HCT116 (cell line): ENCODE results near the gene HIVEP3.

Experiments used
- ATF3 ChIP-seq: IDR thresholded peaks from 2 replicates; pipeline ENCODE4 v1.6.1; 2012
- EGR1 ChIP-seq: IDR thresholded peaks from 2 replicates; pipeline ENCODE4 v1.6.1; 2012; ENCODE audit warnings: low read depth
- RAD21 ChIP-seq: IDR thresholded peaks from 2 replicates; pipeline ENCODE4 v1.6.1; 2012; ENCODE audit warnings: low read depth, mild to moderate bottlenecking
- TCF7L2 ChIP-seq: IDR thresholded peaks from 2 replicates; pipeline ENCODE4 v1.7.0; 2011; ENCODE audit warnings: borderline replicate concordance, inconsistent platforms; ENCODE audit not compliant: insufficient read depth, insufficient read length; ENCODE audit errors: extremely low read depth
- ZNF274 ChIP-seq: fragments of 200-500 bp; sonication (Bioruptor generic); IDR thresholded peaks from 2 replicates; pipeline ENCODE4 v1.6.1; 2014; ENCODE audit warnings: mild to moderate bottlenecking, low read depth, low read length, inconsistent platforms
- TF ChIP-seq, protein P1 (sequence below), 3 experiments: fragments of 200-600 bp in 1 of 3; sonication (generic) in 1 of 3; IDR thresholded peaks in 2 of 3; conservative IDR thresholded peaks in 1 of 3; 2 replicates each; pipeline ENCODE4 v1.5.1; 2012 to 2017; ENCODE audit warnings: low read depth in 2 of 3, low read length in 2 of 3, antibody characterized with exemption in 1 of 3, borderline replicate concordance in 1 of 3, control low read depth in 1 of 3, mild to moderate bottlenecking in 1 of 3, mixed read lengths in 1 of 3, mixed run types in 1 of 3, moderate library complexity in 1 of 3; ENCODE audit not compliant: insufficient read depth in 1 of 3
- TF ChIP-seq, protein P2 (sequence below): IDR thresholded peaks from 2 replicates; pipeline ENCODE4 v1.6.1; 2011; ENCODE audit warnings: mild to moderate bottlenecking, low read length, moderate library complexity; ENCODE audit not compliant: insufficient replicate concordance; ENCODE audit errors: extremely low read depth
- TF ChIP-seq, protein P3 (sequence below): IDR thresholded peaks from 2 replicates; pipeline ENCODE4 v1.6.1; 2012

- TF ChIP-seq, protein P1, sequence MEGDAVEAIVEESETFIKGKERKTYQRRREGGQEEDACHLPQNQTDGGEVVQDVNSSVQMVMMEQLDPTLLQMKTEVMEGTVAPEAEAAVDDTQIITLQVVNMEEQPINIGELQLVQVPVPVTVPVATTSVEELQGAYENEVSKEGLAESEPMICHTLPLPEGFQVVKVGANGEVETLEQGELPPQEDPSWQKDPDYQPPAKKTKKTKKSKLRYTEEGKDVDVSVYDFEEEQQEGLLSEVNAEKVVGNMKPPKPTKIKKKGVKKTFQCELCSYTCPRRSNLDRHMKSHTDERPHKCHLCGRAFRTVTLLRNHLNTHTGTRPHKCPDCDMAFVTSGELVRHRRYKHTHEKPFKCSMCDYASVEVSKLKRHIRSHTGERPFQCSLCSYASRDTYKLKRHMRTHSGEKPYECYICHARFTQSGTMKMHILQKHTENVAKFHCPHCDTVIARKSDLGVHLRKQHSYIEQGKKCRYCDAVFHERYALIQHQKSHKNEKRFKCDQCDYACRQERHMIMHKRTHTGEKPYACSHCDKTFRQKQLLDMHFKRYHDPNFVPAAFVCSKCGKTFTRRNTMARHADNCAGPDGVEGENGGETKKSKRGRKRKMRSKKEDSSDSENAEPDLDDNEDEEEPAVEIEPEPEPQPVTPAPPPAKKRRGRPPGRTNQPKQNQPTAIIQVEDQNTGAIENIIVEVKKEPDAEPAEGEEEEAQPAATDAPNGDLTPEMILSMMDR (IDR thresholded peaks at IDR 0.05 in 2 of 3, conservative IDR thresholded peaks at IDR 0.05 in 1 of 3; ENCODE audit: borderline replicate concordance in 1 of 3, insufficient read depth in 1 of 3, low read depth in 2 of 3, low read length in 2 of 3), result no peak
- TF ChIP-seq, protein P2, sequence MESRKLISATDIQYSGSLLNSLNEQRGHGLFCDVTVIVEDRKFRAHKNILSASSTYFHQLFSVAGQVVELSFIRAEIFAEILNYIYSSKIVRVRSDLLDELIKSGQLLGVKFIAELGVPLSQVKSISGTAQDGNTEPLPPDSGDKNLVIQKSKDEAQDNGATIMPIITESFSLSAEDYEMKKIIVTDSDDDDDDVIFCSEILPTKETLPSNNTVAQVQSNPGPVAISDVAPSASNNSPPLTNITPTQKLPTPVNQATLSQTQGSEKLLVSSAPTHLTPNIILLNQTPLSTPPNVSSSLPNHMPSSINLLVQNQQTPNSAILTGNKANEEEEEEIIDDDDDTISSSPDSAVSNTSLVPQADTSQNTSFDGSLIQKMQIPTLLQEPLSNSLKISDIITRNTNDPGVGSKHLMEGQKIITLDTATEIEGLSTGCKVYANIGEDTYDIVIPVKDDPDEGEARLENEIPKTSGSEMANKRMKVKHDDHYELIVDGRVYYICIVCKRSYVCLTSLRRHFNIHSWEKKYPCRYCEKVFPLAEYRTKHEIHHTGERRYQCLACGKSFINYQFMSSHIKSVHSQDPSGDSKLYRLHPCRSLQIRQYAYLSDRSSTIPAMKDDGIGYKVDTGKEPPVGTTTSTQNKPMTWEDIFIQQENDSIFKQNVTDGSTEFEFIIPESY, result no peak
- TF ChIP-seq ATF3 (no peak), RAD21 (no peak), EGR1 (no peak), ZNF274 (no peak), TCF7L2 (no peak)
- TF ChIP-seq, protein P3, sequence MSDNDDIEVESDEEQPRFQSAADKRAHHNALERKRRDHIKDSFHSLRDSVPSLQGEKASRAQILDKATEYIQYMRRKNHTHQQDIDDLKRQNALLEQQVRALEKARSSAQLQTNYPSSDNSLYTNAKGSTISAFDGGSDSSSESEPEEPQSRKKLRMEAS, result no peak
Measured at GRCh38 chr1:41631971-41632370, 286.8 kb downstream of the HIVEP3 start.
